Adipose tissue (tissue), 3 donors: ENCODE results near the gene NMU. TPM values are rescaled to one million over a fixed set of nuclear protein-coding genes. Genes with fewer than 3 reads are reported as not detected.
"Not testable (repeated sequence)": the region's sequence is repeated elsewhere in the genome, so short reads cannot be mapped to it uniquely, and the experiment has no call there.

Source experiments
- H3K27ac ChIP-seq: one replicate; pipeline ENCODE4 v1.5.1; 2013; ENCODE audit warnings: low read depth, low read length
- WGBS, 3 donors: extraction: QIAGEN DNeasy Blood & Tissue Kit; methylation state at CpG; one replicate each; pipeline ENCODE4 v1.1.7; 2013; 5-methylcytosine and 5-hydroxymethylcytosine counted together
- polyA plus RNA-seq, 3 donors: library from polyadenylated mRNA; stranded (reverse); fragments of 200-250 nt; gene quantifications; one replicate each; pipeline ENCODE4 v1.2.3, GENCODE V29; 2013
- donor health status: healthy with polysubstance abuse.
- donor health status: Bipolar disorder and iron deficiency.
- donor health status: healthy.

NMU gene
- polyA plus RNA-seq, 3 donors = 0.36 TPM; not detected in 2

DNA sequence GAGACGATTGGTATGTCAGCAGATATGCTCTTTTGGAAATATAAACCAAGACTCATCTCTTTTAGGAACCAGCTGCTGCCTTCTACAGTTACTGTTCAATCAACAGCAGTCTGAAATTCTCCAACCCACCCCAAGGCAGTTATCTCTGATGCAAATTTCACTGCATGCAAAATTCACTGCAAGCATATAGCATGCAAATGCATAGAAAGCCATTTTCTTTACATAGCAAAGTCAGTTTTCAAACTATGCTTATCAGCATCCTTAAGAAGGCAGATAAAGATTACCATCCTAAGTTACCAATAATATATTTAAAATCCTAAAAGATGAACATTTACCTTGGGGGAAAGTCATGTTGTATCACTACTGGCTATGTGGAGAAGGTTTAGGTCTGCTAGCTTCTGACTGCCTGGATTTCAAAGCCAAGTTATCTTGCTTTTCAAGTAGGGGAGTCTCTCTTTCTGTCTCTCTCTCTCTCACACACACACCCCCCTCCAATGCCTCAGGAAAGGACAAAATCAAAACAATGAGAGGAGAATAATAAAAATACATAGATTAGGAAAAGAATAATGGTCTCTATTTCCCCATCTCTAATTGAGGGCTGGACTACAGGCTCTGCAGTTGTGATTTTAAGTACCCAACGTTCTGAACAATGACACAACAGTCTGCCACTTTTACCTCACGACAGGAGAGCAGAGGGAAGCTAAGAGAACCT is 1.5 kb downstream of the NMU start:
- H3K27ac ChIP-seq = no peak overlapping the region
- 20 to 35% (median 33%) methylated on average over 3 of the region's 3 CpGs for WGBS, 3 donors

DNA sequence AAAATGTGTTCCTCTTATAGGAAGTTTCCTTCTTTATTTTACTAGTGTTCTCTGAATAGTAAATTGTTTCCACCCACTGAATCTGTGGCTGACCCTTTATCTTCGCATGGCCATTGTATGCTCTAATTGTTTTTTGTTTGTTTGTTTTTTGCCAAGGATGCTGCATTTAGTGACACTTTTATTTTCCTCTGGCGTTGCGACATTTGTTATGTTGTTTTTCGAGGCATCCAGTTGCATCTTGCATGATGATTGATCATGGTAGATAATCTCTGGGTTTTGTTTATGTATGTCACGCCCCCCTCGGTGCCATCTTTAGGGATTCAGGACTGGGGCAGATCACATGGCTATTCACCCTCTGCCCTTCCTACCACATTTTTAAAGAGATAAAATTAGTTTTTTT is 2.2 kb downstream of the NMU start:
- no peak overlapping the region for H3K27ac ChIP-seq
- WGBS, 3 donors = 55 to 77% (median 72%) methylated on average over 6 of the region's 6 CpGs

DNA sequence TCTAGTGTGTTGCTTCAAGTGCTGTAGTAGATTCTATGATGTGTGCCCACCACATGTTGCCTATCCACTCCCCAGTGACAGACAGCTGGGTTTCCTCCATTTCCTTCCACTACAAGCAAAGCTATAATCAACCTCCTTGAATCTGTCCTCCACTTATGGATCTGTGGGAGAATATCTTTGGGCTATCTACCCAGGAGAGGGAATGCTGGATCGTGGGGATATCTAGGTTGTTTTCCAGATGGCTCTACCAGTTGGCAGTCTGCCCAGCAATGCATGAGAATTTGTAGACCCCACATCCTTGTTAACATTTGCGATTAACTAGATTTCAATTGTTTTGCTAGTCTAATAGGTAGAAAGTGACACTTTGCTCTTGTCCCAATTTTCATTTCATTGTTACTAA is 10.3 kb downstream of the NMU start:
- H3K27ac ChIP-seq = no peak overlapping the region
- 36 to 68% (median 66%) methylated on average over 2 of the region's 2 CpGs for WGBS, 3 donors

DNA sequence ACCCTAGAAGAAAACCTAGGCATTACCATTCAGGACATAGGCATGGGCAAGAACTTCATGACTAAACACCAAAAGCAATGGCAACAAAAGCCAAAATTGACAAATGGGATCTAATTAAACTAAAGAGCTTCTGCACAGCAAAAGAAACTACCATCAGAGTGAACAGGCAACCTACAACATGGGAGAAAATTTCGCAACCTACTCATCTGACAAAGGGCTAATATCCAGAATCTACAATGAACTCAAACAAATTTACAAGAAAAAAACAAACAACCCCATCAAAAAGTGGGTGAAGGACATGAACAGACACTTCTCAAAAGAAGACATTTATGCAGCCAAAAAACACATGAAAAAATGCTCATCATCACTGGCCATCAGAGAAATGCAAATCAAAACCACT is 12.0 kb downstream of the NMU start:
- H3K27ac ChIP-seq = not testable (repeated sequence)
- 54 to 76% (median 55%) methylated on average over 1 of the region's 1 CpG for WGBS, 3 donors

DNA sequence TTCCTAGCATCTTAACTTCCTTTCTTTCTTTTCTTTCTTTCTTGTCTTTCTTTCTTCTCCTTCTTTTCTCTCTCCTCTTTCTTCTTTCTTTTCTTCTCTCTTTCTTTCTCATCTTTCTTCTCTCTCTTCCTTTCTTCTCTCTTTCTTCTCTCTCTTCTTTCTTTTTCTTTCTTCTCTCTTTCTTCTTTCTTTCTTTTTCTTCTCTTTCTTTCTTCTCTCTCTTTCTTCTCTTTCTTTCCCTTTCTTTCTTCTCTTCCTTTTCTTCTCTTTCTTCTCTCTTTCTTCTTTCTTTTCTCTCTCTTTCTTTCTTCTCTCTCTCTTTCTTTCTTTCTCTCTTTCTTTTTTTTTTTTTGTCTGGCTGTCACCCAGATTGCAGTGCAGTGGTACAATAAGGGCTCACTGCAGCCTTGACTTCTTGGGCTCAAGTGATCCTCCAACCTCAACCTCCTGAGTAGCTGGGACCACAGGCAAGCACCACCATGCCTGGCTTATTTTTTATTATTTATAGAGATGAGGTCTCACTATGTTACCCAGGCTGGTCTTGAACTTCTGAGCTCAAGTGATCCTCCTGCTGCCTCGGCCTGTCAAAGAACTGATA is 17.5 kb downstream of the NMU start:
- 70 to 94% (median 87%) methylated on average over 1 of the region's 1 CpG for WGBS, 3 donors
- H3K27ac ChIP-seq = no peak overlapping the region

DNA sequence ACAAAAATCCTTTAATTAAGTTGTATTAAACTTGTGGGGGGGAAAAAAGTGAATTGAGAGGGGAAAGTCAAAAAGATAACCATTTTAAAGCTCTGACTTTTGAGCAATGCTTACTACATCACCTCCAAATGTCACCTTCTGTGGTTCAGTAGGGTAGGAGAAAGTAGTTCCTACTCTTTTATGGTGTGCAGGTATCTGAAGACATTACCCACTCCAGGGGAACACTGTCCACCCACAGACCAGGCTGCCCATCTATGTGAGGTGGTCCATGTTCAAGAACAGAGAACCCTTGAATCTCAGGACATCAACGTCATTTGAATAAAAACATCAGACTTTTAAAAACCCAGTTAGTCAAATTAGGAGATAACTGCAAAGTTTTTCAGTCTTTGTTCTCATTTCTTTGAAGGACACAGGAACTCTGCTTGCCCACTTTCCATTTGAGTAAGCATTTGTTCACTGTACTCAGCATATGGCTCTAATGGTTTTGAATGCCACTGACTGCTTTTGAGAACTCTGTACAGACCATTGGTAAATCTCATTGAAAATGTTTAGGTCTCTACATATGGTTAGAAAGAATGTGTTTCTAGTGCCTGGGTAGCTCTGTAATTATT is 18.4 kb downstream of the NMU start:
- no peak overlapping the region for H3K27ac ChIP-seq
- WGBS, 3 donors = 80 to 89% (median 83%) methylated on average over 1 of the region's 1 CpG

DNA sequence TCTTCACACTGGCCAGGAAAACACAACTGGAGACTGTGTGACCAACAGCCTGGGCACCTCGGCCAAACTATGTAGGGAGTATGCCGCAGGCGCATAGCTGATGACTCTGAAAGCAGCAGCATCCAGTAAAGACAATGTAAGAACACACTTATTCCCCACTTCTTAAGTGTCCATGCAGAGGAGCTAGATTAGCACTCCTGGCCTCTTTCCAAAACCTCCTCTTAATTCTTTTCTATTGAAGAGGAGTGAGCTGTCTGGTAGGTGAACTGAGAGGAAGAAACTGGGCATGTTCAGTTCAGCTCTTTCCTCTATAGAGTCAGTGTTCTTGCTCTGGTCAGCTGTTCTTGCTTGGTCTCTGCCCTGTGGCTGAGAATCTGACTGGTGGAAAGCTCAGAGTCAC is 21.1 kb downstream of the NMU start:
- WGBS, 3 donors = 76 to 94% (median 92%) methylated on average over 3 of the region's 3 CpGs
- H3K27ac ChIP-seq = no peak overlapping the region

DNA sequence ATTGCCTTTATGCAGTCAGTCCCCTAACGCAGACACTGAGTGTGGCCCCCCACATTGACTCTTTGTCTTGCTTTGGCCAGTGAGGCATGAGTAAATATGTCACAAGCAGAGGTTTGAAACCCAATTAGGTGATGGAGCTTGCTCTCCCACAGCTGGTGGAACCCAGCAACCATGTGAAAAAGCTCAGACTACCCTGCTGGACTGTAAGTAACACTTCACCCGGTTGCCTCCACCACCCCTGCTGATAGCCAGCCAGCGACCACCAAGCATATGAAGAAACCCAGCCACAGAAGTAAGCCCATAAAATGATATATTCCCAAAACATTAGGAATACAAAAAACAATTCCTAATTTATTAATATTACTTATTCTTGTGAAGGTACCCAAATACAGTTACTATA is 22.5 kb downstream of the NMU start:
- no peak overlapping the region for H3K27ac ChIP-seq
- 73 to 92% (median 76%) methylated on average over 3 of the region's 3 CpGs for WGBS, 3 donors

DNA sequence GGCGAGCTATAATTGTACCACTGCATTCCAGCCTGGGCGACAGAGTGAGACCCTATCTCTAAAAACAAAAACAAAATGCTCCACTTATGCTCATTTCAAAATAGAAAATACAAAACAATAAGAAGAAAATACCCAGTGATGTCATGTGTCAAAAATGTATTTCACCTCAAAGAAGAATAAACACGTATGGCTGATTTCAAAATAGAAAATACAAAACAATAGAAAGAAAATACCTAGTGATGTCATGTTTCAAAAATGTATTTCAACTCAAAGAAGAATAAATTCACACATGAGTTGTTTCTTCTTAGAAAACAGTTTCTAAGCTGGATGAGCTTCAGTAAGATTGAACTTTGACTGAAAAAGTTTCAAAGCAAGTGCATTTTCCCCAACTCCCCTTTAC is 23.8 kb downstream of the NMU start:
- H3K27ac ChIP-seq = no peak overlapping the region
- WGBS, 3 donors = 81 to 87% (median 84%) methylated on average over 3 of the region's 3 CpGs

DNA sequence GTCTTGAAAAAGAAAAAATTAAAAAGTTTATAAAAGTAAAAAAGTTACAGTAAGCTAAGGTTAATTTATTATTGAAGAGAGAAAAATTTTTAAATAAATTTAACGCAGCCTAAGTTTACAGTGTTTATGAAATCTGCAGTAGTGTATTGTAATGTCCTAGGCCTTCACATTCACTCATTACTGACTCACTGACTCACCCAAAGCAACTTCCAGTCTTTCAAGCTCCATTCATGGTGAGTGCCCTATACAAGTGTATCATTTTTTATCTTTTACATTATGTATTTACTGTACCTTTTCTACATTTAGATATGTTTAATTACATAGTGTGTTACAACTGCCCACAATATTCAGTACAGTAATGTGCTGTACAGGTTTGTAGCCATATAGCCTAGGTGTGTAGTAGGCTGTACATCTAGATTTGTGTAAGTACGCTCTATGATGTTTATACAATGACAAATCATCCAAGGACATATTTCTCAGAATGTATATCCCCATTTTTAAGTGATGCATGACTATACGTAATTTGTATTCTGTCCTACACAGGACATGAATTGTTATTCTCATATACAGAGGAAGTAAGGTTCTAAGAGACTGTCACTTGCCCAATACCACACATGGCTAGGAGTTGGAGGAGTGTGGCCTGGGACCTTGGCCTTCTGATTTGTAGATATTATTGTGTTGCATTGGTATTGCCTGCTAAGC is 24.6 kb downstream of the NMU start:
- no peak overlapping the region for H3K27ac ChIP-seq

DNA sequence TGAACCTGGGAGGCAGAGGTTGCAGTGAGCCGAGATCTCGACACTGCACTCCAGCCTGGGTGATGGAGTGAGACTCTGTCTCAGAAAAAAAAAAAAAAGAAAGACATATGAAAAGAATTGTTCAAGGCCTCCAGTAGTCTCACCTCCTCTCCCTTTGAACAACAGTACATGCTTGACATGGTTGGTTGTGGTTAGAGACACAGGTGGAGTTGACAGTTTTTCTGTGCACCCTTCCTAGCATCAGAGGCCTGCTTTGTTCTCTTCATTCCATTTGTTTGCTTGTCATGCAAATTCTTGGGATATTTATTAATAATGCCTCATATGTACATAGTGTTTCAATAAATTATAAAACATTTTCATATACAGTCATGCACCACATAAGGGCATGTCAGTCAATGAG is 25.7 kb downstream of the NMU start:
- H3K27ac ChIP-seq = no peak overlapping the region
- WGBS, 3 donors = 91 to 100% (median 97%) methylated on average over 2 of the region's 2 CpGs

More for the DNA sequence above, 24.6 kb downstream of the NMU start:
- WGBS, 3 donors = 88 to 93% (median 92%) methylated on average over 3 of the region's 3 CpGs

DNA sequence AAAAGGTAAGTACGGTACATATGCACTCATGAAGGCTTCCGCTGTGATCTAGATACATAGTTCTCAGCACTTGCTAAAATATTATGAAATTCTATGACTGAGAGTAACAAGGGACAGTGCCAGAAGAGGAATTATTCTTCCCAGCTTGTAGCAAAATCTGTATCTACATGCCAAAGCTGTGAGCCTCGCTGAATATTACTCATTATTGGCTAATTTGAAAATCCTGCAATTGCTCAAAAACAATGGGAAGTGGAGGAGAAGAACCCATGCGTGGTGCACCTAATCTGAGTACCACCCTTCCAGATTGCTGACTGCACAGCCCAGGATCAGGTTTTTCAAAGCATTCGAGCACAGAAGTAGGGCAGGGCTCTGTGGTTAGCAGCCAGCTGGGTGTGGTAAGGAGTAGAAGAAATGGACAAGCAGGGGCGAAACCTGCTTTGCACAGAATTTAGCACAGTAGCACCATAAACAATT is 26.7 kb downstream of the NMU start:
- 58 to 70% (median 61%) methylated on average over 6 of the region's 6 CpGs for WGBS, 3 donors
- no peak overlapping the region for H3K27ac ChIP-seq

DNA sequence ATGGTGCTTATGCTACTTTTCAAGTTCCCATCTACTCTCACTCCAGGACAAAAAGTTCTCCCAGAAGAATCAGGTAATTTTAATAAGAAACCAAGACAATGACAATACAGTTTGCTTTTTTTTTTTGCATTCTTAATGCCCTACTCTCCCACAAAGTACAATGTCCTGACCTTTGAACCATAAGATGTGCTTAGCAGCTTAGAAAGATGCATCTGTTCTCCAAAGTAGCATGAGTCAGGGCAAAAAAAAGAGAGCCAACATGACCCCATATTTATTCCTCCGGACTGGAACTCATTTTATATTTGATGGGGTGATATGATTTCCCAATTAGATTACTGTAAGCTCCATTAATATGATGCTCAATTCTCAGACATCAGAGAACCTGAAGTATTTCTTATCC is 27.5 kb downstream of the NMU start:
- 71 to 86% (median 83%) methylated on average over 1 of the region's 1 CpG for WGBS, 3 donors
- H3K27ac ChIP-seq = no peak overlapping the region

DNA sequence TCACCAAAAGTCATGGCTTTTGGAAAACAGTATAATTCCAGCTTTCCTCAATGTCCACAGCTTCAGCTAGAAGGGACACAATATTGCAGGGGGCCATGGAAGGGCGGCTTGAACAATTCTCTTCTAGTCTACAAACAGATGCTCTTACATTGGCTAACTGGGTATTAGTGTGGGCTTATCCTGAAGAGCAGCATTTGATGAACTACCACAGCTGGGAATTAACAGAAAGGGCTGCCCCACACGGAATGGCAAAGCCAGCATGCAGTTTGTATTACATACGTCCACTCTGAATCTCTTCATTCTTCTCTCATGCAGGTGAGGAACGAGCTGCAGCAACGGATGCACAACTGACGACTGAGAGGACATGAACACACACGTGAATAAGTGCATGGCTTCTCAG is 31.1 kb downstream of the NMU start:
- 74 to 81% (median 81%) methylated on average over 7 of the region's 7 CpGs for WGBS, 3 donors
- H3K27ac ChIP-seq = no peak overlapping the region

DNA sequence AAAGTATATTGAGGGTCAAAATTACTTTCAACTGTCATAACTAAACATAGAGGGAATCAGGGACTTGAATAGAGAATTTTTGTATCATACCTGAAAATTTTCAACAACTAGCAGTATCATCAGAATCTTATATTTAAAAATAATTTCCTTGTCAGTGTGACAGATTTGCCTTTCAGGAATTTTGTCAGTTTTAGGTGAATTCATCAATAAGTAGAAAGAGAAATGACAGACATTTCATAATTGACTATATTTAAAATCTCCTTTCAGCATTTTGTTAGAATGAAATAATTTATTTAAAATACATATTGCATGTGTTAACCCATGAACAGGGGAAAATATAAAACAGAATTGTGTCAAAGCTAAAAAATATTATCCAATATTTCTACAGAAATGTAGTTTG is 35.5 kb downstream of the NMU start:
- H3K27ac ChIP-seq = no peak overlapping the region

DNA sequence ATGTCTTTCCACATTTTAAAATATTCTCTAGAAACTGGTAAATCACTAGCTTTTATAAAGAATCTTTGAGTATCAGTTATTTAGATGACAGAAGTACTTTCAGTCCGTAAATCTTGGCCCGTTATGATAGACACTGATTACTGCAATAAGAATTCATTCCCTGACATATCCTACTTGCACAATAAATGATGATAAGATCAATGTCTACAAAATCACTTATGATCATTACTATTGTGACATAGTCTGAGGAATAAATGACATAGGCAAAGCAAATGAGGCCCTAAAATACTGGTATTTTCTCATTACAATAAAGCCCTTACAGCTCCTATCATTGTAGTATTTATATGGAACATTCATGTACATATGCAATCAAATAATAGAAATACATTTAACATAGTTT is 37.5 kb downstream of the NMU start:
- no peak overlapping the region for H3K27ac ChIP-seq
- WGBS, 3 donors = 89 to 95% (median 94%) methylated on average over 2 of the region's 2 CpGs

DNA sequence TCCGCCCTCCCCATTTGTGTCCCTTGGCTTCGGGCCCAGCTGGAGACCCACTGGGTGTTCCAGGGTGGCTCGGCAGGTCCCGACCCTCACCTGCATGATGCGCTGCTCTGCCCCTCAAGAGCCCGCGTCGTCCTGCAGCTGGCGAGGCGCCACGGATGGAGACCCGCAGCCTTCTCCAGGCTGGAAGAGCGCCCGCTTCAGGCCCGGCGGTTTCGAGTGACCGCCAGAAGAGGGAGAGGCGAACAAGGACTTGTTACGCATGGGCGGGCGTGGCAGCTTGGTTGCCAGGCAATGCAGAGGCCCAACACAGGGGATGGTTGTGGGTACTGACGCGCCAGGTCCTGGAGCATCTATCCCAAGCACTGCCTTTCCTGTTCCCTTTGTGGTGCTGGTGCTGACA is 44.1 kb downstream of the NMU start, which contains the start of gene PDCL2:
Gene PDCL2 (minus strand): TSS at position 232 of the 400 bp plus-strand sequence. CDS start 136 bp downstream, at position 96.
- WGBS, 3 donors = 90 to 94% (median 93%) methylated on average over 24 of the region's 24 CpGs

DNA sequence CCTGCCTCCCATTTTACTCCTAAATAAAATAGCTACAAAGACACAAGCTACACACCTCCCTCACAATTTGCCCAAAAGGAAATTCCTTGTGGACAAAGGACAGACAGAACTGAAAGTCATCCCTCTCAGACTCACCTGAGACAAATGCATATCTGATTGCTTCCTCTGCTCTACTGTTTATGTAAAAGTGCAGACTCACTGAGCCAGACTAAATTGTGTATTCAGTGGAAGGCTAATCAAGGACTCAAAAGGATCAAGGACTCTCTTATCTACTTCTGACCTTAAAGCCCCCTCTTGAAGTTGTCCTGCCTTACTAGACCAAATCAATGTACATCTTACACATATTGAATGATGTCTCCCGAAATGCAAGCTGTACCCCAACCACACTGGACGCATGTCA is 47.9 kb downstream of the NMU start:
- 64 to 86% (median 84%) methylated on average over 2 of the region's 2 CpGs for WGBS, 3 donors
- no peak overlapping the region for H3K27ac ChIP-seq

More for the DNA sequence above, 44.1 kb downstream of the NMU start, which contains the start of gene PDCL2:
- no peak within 1 kb of the TSS for H3K27ac ChIP-seq

DNA sequence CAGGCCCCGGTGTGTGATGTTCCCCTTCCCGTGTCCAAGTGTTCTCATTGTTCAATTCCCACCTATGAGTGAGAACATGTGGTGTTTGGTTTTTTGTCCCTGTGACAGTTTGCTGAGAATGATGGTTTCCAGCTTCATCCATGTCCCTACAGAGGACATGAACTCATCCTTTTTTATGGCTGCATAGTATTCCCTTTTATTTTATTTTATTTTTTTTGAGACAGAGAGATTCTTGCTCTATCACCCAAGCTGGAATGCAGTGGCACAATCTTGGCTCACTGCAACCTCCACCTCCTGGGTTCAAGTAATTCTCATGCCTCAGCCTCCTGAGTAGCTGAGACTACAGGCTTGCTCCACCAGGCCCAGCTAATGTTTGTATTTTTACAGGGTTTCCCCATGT is 53.3 kb downstream of the NMU start:
- H3K27ac ChIP-seq = not testable (repeated sequence)
- 83 to 100% methylated on average over 1 to 2 of the region's 2 CpGs; no CpG with 5 or more reads in 1 of the 3 donors for WGBS, 3 donors
